ENCODE data around the gene ANKS1B.
"Not testable (repeated sequence)": the region's sequence is repeated elsewhere in the genome, so short reads cannot be mapped to it uniquely, and the experiment has no call there.

The ANKS1B gene

GRCh38 chr12:99806304-99806703 is 178.4 kb downstream of the ANKS1B start:
- Histone ChIP-seq H3K4me1 (peaks cover 0 to 4% (median 0%) of the 10 kb centered on the region in 4 donors), H3K36me3 (peaks cover 0 to 11% (median 0%) of the 10 kb centered on the region in 3 donors), H3K4me3 (no peak overlapping the region), H3K27ac (no peak overlapping the region), H3K27me3 (no peaks in the 10 kb centered on the region), H3K9me3 (no peaks in the 10 kb centered on the region)
- TF ChIP-seq, protein P1, sequence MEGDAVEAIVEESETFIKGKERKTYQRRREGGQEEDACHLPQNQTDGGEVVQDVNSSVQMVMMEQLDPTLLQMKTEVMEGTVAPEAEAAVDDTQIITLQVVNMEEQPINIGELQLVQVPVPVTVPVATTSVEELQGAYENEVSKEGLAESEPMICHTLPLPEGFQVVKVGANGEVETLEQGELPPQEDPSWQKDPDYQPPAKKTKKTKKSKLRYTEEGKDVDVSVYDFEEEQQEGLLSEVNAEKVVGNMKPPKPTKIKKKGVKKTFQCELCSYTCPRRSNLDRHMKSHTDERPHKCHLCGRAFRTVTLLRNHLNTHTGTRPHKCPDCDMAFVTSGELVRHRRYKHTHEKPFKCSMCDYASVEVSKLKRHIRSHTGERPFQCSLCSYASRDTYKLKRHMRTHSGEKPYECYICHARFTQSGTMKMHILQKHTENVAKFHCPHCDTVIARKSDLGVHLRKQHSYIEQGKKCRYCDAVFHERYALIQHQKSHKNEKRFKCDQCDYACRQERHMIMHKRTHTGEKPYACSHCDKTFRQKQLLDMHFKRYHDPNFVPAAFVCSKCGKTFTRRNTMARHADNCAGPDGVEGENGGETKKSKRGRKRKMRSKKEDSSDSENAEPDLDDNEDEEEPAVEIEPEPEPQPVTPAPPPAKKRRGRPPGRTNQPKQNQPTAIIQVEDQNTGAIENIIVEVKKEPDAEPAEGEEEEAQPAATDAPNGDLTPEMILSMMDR (IDR thresholded peaks at IDR 0.05), result no peak
- no peak for DNase-seq
- intact Hi-C loops (cut with DNase I; ENCODE audit: low total_unique reads), result no loop called here

DNA sequence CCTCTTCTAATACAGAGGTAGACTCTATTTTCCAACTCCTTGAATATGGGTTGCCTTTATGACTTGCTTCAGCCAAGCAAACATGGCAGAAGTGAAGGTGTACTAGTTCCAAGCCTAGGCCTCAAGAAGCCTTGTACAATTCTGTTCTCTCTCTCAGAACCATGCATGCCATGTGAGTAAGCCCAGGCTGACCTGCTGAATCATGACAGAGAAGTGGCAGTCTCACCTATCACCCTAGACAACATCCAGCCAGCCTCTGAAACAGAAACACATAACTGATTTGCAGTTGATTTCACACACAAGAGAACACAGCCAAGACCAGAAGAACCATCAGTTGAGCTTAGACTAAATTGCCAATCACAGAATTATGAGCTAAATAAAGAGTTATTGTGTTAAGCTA is 180.0 kb downstream of the ANKS1B start:
- H3K4me3 ChIP-seq, result no peak overlapping the region
- TF ChIP-seq, protein P1 (IDR thresholded peaks at IDR 0.05), result no peak
- H3K27me3 ChIP-seq, result no peaks in the 10 kb centered on the region
- H3K36me3 ChIP-seq, result peaks cover 0 to 11% (median 0%) of the 10 kb centered on the region in 3 donors
- no peaks in the 10 kb centered on the region for H3K4me1 ChIP-seq
- no peak for DNase-seq
- intact Hi-C loops (cut with DNase I; ENCODE audit: low total_unique reads), result no loop called here
- H3K27ac ChIP-seq, result no peak overlapping the region
- no peaks in the 10 kb centered on the region for H3K9me3 ChIP-seq

DNA sequence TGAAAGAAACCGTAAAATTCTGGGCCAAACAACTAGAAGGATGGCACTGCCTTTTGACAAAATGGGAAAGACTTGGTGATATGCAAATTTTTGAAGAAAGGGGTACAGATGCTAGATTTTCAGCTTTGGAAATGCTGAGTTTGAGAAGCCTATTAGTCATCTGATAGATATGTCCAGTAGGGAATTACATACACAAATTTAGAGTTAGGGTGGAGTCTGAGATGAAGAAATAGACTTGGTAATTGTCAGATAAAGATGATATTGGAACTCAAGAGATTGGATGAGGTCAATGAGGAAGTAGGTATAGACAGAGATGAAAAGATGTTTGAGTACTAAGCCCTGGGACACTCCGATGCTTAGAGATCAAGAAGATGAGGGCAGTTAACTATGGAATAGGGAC is 184.1 kb downstream of the ANKS1B start:
- Histone ChIP-seq H3K9me3 (no peaks in the 10 kb centered on the region), H3K4me1 (no peaks in the 10 kb centered on the region), H3K4me3 (no peak overlapping the region), H3K27me3 (no peaks in the 10 kb centered on the region), H3K36me3 (peaks cover 0 to 5% (median 4%) of the 10 kb centered on the region in 3 donors), H3K27ac (no peak overlapping the region)
- TF ChIP-seq, protein P1 (IDR thresholded peaks at IDR 0.05), result no peak
- intact Hi-C loops (cut with DNase I; ENCODE audit: low total_unique reads), result no loop called here
- no peak for DNase-seq

DNA sequence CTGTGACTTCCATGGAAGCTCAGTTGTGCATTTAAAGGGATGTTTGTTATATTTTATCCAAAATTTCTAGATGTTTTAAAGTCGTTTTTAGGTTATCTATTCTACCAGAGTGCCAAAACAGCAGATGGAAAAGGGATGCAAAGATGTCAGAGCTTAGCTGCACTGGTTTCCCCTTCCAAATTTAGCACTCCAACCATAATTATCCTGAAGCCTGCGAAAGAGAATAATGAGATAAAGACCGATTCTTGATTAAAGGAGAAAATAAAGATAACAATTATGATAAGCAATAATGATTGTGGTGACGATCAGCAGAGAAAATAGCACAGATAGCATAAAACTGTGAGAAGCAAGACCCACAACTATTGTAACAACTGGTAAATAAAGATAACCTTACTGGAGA is 186.8 kb downstream of the ANKS1B start:
- H3K27ac ChIP-seq; H3K4me3 ChIP-seq; H3K4me1 ChIP-seq; H3K9me3 ChIP-seq; H3K36me3 ChIP-seq; H3K27me3 ChIP-seq; DNase-seq; intact Hi-C loops (cut with DNase I; ENCODE audit: low total_unique reads): not testable (repeated sequence)

DNA sequence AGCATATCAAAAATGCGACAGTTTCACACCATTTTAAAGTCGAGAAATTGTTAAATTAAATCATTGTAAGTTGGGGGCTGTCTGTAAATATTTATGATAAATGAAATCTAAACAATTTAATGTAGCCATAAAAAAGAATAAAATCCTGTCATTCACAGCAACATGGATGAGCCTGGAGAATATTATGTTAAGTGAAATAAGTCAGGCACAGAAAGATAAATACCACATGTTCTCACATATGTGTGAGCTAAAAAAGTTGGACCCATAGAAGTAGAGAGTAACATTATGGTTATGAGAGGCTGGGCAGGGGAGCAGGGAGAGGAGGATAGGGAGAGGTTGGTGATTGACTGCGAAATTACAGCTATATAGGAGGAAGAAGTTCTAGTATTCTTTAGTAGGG is 201.3 kb downstream of the ANKS1B start:
- Histone ChIP-seq H3K4me3 (no peak overlapping the region), H3K27ac (no peak overlapping the region), H3K9me3 (no peaks in the 10 kb centered on the region), H3K36me3 (peaks cover 1 to 9% (median 1%) of the 10 kb centered on the region in 3 donors), H3K27me3 (no peaks in the 10 kb centered on the region), H3K4me1 (no peaks in the 10 kb centered on the region)
- no peak for DNase-seq
- intact Hi-C loops (cut with DNase I; ENCODE audit: low total_unique reads), result no loop called here
- TF ChIP-seq, protein P1 (IDR thresholded peaks at IDR 0.05), result no peak

- no peak overlapping the region for H3K27ac ChIP-seq
- intact Hi-C loops (cut with DNase I; ENCODE audit: low total_unique reads), result no loop called here
- TF ChIP-seq, protein P1 (IDR thresholded peaks at IDR 0.05), result no peak
- DNase-seq, result no peak
- H3K27me3 ChIP-seq, result no peaks in the 10 kb centered on the region
- H3K36me3 ChIP-seq, result no peaks in the 10 kb centered on the region
- no peak overlapping the region for H3K4me3 ChIP-seq
- H3K9me3 ChIP-seq, result no peaks in the 10 kb centered on the region
- H3K4me1 ChIP-seq, result peaks cover 0 to 16% (median 6%) of the 10 kb centered on the region in 4 donors
These were observed 212.5 kb downstream of the ANKS1B start for GRCh38 chr12:99772274-99772673.
